Ascending aorta (tissue), 1 donor: ENCODE results near the gene CHRNA4. TPM values are rescaled to one million over a fixed set of nuclear protein-coding genes. Genes with fewer than 3 reads are reported as not detected.

Experiments used
- total RNA-seq: library from RNA; depleted of rRNA; stranded (reverse); fragments of >200 nt; gene quantifications from one replicate; pipeline ENCODE4 v1.1.0, GENCODE V29; 2016

Gene CHRNA4
- total RNA-seq, 1 donor from 2014 or later, result not detected

Other genes with a start within 250 kb of the CHRNA4 start
- gene YTHDF1, start 145.2 kb downstream of the CHRNA4 start, total RNA-seq, result 14.2 TPM
- not detected for gene BIRC7, start 125.4 kb downstream of the CHRNA4 start, total RNA-seq
- gene NKAIN4, start 106.9 kb downstream of the CHRNA4 start, total RNA-seq, result not detected
- 57.0 TPM for gene ARFGAP1, start 88.5 kb downstream of the CHRNA4 start, total RNA-seq
- not detected for gene COL20A1, start 68.2 kb downstream of the CHRNA4 start, total RNA-seq
- not detected for gene KCNQ2, start 111.3 kb upstream of the CHRNA4 start, total RNA-seq
- 1.1 TPM for gene EEF1A2, start 137.7 kb upstream of the CHRNA4 start, total RNA-seq
- 242 TPM for gene PPDPF, start 159.4 kb upstream of the CHRNA4 start, total RNA-seq
- gene PTK6, start 176.0 kb upstream of the CHRNA4 start, total RNA-seq, result not detected
- gene SRMS, start 186.4 kb upstream of the CHRNA4 start, total RNA-seq, result not detected
- gene FNDC11, start 192.8 kb upstream of the CHRNA4 start, total RNA-seq, result not detected
- gene HELZ2, start 212.9 kb upstream of the CHRNA4 start, total RNA-seq, result 58.1 TPM